Measurements from ENCODE around the gene UTS2B.

DNA sequence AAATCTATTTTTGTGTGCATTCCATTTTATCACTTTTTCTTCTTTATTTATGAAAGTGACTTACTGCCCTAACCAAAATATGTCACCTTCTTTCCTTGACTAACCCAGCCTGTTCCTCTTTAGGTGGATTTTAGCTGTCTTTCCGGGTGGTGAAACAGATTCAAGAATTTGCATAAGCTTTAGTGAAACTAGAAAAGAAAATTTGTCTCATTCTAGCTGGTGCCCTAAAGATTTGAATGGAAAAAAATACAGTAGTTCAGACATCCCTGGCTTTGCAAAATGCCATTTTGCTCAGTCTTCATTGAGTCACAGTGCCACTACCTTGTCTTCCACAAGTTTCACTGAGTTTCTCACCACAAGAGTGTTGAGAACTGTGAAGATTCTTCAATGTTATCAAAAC is 29.3 kb downstream of the UTS2B start:
- TF ChIP-seq POLR2AphosphoS5 (IDR thresholded peaks at IDR 0.05; ENCODE audit: low read depth, low read length) = no peak
- peak; percentile 29; the same call in 1 of the 2 replicates for TF ChIP-seq POLR2A (IDR thresholded peaks at IDR 0.05; ENCODE audit: low read depth, low read length)
- peak; percentile 77 for TF ChIP-seq SPI1 (IDR thresholded peaks at IDR 0.05; ENCODE audit: low read depth, low read length)
- no peak for TF ChIP-seq PAX5 (IDR thresholded peaks at IDR 0.05; ENCODE audit: insufficient read depth, low read length, severe bottlenecking)
